Hepatocyte (in vitro differentiated cells): Measurements from ENCODE around the gene ANKRD40. TPM values are rescaled to one million over a fixed set of nuclear protein-coding genes. Genes with fewer than 3 reads are reported as not detected.

ENCODE experiments used
- DNase-seq: peaks from one replicate; pipeline ENCODE4 v3.0.0-alpha.2; 2016; ENCODE audit warnings: low spot score
- H2AFZ ChIP-seq: fragments of 200-600 bp; sonication (generic); 2 replicates; pipeline ENCODE4 v1.6.0; 2016; ENCODE audit warnings: antibody characterized with exemption, mild to moderate bottlenecking
- H3K27ac ChIP-seq: fragments of 200-600 bp; sonication (generic); 2 replicates; pipeline ENCODE4 v1.5.1; 2016; ENCODE audit warnings: mild to moderate bottlenecking
- H3K27me3 ChIP-seq: fragments of 200-600 bp; sonication (generic); 2 replicates; pipeline ENCODE4 v1.6.1; 2016
- H3K36me3 ChIP-seq: fragments of 200-600 bp; sonication (generic); replicated peaks from 2 replicates; pipeline ENCODE4 v1.5.1; 2016; ENCODE audit warnings: low read depth; ENCODE audit not compliant: insufficient read depth
- H3K4me1 ChIP-seq: fragments of 200-600 bp; sonication (generic); 2 replicates; pipeline ENCODE4 v1.5.1; 2016; ENCODE audit warnings: mild to moderate bottlenecking, moderate library complexity; ENCODE audit not compliant: insufficient read depth
- H3K4me2 ChIP-seq: fragments of 200-600 bp; sonication (generic); 2 replicates; pipeline ENCODE4 v1.6.0; 2016
- H3K4me3 ChIP-seq: fragments of 200-600 bp; sonication (generic); 2 replicates; pipeline ENCODE4 v1.5.1; 2016; ENCODE audit warnings: mild to moderate bottlenecking
- H3K79me2 ChIP-seq: fragments of 200-600 bp; sonication (generic); 2 replicates; pipeline ENCODE4 v1.6.0; 2017; ENCODE audit warnings: mild to moderate bottlenecking
- H3K9me2 ChIP-seq: fragments of 200-600 bp; sonication (generic); replicated peaks from 2 replicates; pipeline ENCODE4 v1.6.0; 2017; ENCODE audit warnings: mild to moderate bottlenecking; ENCODE audit not compliant: insufficient read depth
- H3K9me3 ChIP-seq: fragments of 200-600 bp; sonication (generic); 2 replicates; pipeline ENCODE4 v1.5.1; 2016; ENCODE audit warnings: low read depth, mild to moderate bottlenecking
- H4K20me1 ChIP-seq: fragments of 200-600 bp; sonication (generic); 2 replicates; pipeline ENCODE4 v1.6.0; 2016; ENCODE audit warnings: mild to moderate bottlenecking; ENCODE audit not compliant: insufficient read depth, poor library complexity, severe bottlenecking
- CTCF ChIP-seq: fragments of 200-600 bp; sonication (generic); IDR thresholded peaks from 2 replicates; pipeline ENCODE4 v1.5.1; 2016; ENCODE audit warnings: antibody characterized with exemption, mild to moderate bottlenecking; ENCODE audit not compliant: poor library complexity
- EZH2 ChIP-seq: fragments of 200-600 bp; sonication (generic); IDR thresholded peaks from 2 replicates; pipeline ENCODE4 v1.6.1; 2016; ENCODE audit warnings: antibody characterized with exemption, mild to moderate bottlenecking, borderline replicate concordance
- EZH2phosphoT487 ChIP-seq: fragments of 200-600 bp; sonication (generic); IDR thresholded peaks from one replicate; pipeline ENCODE4 v1.6.1; 2018; ENCODE audit warnings: antibody characterized with exemption, mild to moderate bottlenecking, low read depth, moderate library complexity; ENCODE audit not compliant: unreplicated experiment, severe bottlenecking
- WGBS: methylation state at CpG from one replicate; pipeline ENCODE4 v1.1.6; 2016; ENCODE audit warnings: low lambda C conversion rate; ENCODE audit errors: missing lambda C conversion rate; 5-methylcytosine and 5-hydroxymethylcytosine counted together
- polyA plus RNA-seq: library from polyadenylated mRNA; unstranded; fragments of >200 nt; fragmentation: Nextera tagmentation; extraction: Ambion mirVana; gene quantifications from 2 replicates; pipeline ENCODE4 v1.2.1, GENCODE V29; 2016
- total RNA-seq: library from RNA; depleted of rRNA; stranded (reverse); fragments of >200 nt; gene quantifications from 2 replicates; pipeline ENCODE4 v1.2.3, GENCODE V29; 2014

ANKRD40 gene
- total and polyA plus RNA-seq, 2 experiments from 2014 or later = 10.3 to 28.1 TPM

- H3K36me3 ChIP-seq = no peaks in the 10 kb centered on the region
- H3K27me3 ChIP-seq = no peaks in the 10 kb centered on the region
- DNase-seq = no peak
- no peak overlapping the region for H2AFZ ChIP-seq
- no peaks in the 10 kb centered on the region for H3K9me2 ChIP-seq
- no peak overlapping the region for H3K4me3 ChIP-seq
- no peak for TF ChIP-seq CTCF
- TF ChIP-seq EZH2 = no peak
- TF ChIP-seq EZH2phosphoT487 = no peak
- peaks cover 7% of the 10 kb centered on the region for H3K4me1 ChIP-seq
- no peaks in the 10 kb centered on the region for H4K20me1 ChIP-seq
- H3K4me2 ChIP-seq = no peak overlapping the region
- H3K9me3 ChIP-seq = no peaks in the 10 kb centered on the region
- H3K27ac ChIP-seq = no peak overlapping the region
- H3K79me2 ChIP-seq = no peaks in the 10 kb centered on the region
- 46% methylated on average over 3 of the region's 3 CpGs for WGBS
Measured at GRCh38 chr17:50675190-50675589, 32.5 kb downstream of the ANKRD40 start.

GRCh38 chr17:50672831-50673551 lies 34.7 kb downstream of the ANKRD40 start:
- no peak for DNase-seq
- H3K27me3 ChIP-seq = no peaks in the 10 kb centered on the region
- no peaks in the 10 kb centered on the region for H3K9me2 ChIP-seq
- H3K9me3 ChIP-seq = no peaks in the 10 kb centered on the region
- peaks cover 7% of the 10 kb centered on the region for H3K4me1 ChIP-seq
- H3K36me3 ChIP-seq = no peaks in the 10 kb centered on the region
- no peak overlapping the region for H3K4me3 ChIP-seq
- H3K4me2 ChIP-seq = no peak overlapping the region
- no peak for TF ChIP-seq CTCF
- no peak for TF ChIP-seq EZH2
- 96% methylated on average over 20 of the region's 20 CpGs for WGBS
- H2AFZ ChIP-seq = no peak overlapping the region
- H3K79me2 ChIP-seq = no peaks in the 10 kb centered on the region
- no peaks in the 10 kb centered on the region for H4K20me1 ChIP-seq
- H3K27ac ChIP-seq = no peak overlapping the region

GRCh38 chr17:50672071-50672470 lies 35.6 kb downstream of the ANKRD40 start:
- Histone ChIP-seq H2AFZ (no peak overlapping the region), H3K79me2 (no peaks in the 10 kb centered on the region), H4K20me1 (no peaks in the 10 kb centered on the region), H3K4me3 (no peak overlapping the region), H3K4me1 (peaks cover 7% of the 10 kb centered on the region), H3K36me3 (no peaks in the 10 kb centered on the region), H3K4me2 (no peak overlapping the region), H3K27ac (no peak overlapping the region), H3K27me3 (no peaks in the 10 kb centered on the region), H3K9me2 (no peaks in the 10 kb centered on the region), H3K9me3 (no peaks in the 10 kb centered on the region)
- DNase-seq = no peak
- WGBS = 95% methylated on average over 5 of the region's 5 CpGs
- TF ChIP-seq CTCF (no peak), EZH2phosphoT487 (no peak)
